GM13977 (cell line): Measurements from ENCODE around the gene ARHGAP28.

Experiments used
- DNase-seq: peaks from one replicate; pipeline ENCODE4 v3.0.0; 2012; ENCODE audit warnings: low spot score
- CTCF ChIP-seq: IDR thresholded peaks from 2 replicates; pipeline ENCODE4 v1.5.1; 2012; ENCODE audit warnings: mild to moderate bottlenecking, control low read depth; ENCODE audit not compliant: insufficient read depth; ENCODE audit errors: extremely low read depth, missing control alignments
- in situ Hi-C: fragments of 300-500 bp; cut with MboI; formaldehyde crosslinking; loops from one replicate; pipeline ENCODE4 v1.12.0; 2022; ENCODE audit warnings: low sequenced_read_pairs, low pct_unique_long_range_greater_than_20kb, mixed read lengths, inconsistent platforms; ENCODE audit not compliant: unreplicated experiment

The ARHGAP28 gene

GRCh38 chr18:6730416-6731221, 1.1 kb downstream of the ARHGAP28 start:
- DNase-seq: no peak
- TF ChIP-seq CTCF: no peak
- in situ Hi-C loops: no loop called here

- in situ Hi-C loops: no loop called here
- no peak for TF ChIP-seq CTCF
- no peak for DNase-seq
These were observed 1.7 kb downstream of the ARHGAP28 start for GRCh38 chr18:6731222-6731596.

- TF ChIP-seq CTCF: no peak
These were observed 3.4 kb downstream of the ARHGAP28 start for GRCh38 chr18:6732952-6733351.

GRCh38 chr18:6733758-6734157, 4.2 kb downstream of the ARHGAP28 start:
- in situ Hi-C loops: no loop called here
- no peak for DNase-seq
- no peak for TF ChIP-seq CTCF

More at GRCh38 chr18:6732952-6733351, 3.4 kb downstream of the ARHGAP28 start:
- in situ Hi-C loops: no loop called here
- DNase-seq: no peak

GRCh38 chr18:6734726-6735430, 5.4 kb downstream of the ARHGAP28 start:
- no peak for TF ChIP-seq CTCF
- no peak for DNase-seq
- in situ Hi-C loops: no loop called here

GRCh38 chr18:6737833-6738232, 8.3 kb downstream of the ARHGAP28 start:
- TF ChIP-seq CTCF: no peak
- DNase-seq: no peak
- in situ Hi-C loops: no loop called here
